ENCODE results near the gene GPC5. TPM values are rescaled to one million over a fixed set of nuclear protein-coding genes. Genes with fewer than 3 reads are reported as not detected.

GPC5 gene
- total and polyA plus RNA-seq, 2 of the 8 experiments (the other 6 are each of a cell fraction or from before 2014, with no cell fraction given), result 0.20 to 0.39 TPM

DNA sequence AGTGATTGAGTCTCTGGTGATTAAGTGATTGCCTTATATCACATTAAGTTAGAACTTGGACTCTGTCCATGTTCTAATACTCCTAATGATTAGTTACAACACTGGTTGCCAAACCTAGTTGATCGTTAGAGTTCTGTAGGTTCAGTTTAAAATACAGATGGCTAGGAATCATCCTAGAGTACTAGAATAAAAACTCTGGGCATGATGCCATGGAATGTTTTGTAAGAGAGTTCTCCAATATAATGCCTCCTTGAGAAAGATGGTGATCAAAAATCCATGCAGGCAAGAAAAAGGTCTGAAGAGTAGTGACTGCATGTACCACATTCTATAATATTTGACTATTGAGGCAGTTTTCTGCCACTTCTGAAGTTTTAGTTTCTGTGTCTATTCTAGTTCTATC lies 176.3 kb downstream of the GPC5 start (continued):
- TF ChIP-seq, protein P1, sequence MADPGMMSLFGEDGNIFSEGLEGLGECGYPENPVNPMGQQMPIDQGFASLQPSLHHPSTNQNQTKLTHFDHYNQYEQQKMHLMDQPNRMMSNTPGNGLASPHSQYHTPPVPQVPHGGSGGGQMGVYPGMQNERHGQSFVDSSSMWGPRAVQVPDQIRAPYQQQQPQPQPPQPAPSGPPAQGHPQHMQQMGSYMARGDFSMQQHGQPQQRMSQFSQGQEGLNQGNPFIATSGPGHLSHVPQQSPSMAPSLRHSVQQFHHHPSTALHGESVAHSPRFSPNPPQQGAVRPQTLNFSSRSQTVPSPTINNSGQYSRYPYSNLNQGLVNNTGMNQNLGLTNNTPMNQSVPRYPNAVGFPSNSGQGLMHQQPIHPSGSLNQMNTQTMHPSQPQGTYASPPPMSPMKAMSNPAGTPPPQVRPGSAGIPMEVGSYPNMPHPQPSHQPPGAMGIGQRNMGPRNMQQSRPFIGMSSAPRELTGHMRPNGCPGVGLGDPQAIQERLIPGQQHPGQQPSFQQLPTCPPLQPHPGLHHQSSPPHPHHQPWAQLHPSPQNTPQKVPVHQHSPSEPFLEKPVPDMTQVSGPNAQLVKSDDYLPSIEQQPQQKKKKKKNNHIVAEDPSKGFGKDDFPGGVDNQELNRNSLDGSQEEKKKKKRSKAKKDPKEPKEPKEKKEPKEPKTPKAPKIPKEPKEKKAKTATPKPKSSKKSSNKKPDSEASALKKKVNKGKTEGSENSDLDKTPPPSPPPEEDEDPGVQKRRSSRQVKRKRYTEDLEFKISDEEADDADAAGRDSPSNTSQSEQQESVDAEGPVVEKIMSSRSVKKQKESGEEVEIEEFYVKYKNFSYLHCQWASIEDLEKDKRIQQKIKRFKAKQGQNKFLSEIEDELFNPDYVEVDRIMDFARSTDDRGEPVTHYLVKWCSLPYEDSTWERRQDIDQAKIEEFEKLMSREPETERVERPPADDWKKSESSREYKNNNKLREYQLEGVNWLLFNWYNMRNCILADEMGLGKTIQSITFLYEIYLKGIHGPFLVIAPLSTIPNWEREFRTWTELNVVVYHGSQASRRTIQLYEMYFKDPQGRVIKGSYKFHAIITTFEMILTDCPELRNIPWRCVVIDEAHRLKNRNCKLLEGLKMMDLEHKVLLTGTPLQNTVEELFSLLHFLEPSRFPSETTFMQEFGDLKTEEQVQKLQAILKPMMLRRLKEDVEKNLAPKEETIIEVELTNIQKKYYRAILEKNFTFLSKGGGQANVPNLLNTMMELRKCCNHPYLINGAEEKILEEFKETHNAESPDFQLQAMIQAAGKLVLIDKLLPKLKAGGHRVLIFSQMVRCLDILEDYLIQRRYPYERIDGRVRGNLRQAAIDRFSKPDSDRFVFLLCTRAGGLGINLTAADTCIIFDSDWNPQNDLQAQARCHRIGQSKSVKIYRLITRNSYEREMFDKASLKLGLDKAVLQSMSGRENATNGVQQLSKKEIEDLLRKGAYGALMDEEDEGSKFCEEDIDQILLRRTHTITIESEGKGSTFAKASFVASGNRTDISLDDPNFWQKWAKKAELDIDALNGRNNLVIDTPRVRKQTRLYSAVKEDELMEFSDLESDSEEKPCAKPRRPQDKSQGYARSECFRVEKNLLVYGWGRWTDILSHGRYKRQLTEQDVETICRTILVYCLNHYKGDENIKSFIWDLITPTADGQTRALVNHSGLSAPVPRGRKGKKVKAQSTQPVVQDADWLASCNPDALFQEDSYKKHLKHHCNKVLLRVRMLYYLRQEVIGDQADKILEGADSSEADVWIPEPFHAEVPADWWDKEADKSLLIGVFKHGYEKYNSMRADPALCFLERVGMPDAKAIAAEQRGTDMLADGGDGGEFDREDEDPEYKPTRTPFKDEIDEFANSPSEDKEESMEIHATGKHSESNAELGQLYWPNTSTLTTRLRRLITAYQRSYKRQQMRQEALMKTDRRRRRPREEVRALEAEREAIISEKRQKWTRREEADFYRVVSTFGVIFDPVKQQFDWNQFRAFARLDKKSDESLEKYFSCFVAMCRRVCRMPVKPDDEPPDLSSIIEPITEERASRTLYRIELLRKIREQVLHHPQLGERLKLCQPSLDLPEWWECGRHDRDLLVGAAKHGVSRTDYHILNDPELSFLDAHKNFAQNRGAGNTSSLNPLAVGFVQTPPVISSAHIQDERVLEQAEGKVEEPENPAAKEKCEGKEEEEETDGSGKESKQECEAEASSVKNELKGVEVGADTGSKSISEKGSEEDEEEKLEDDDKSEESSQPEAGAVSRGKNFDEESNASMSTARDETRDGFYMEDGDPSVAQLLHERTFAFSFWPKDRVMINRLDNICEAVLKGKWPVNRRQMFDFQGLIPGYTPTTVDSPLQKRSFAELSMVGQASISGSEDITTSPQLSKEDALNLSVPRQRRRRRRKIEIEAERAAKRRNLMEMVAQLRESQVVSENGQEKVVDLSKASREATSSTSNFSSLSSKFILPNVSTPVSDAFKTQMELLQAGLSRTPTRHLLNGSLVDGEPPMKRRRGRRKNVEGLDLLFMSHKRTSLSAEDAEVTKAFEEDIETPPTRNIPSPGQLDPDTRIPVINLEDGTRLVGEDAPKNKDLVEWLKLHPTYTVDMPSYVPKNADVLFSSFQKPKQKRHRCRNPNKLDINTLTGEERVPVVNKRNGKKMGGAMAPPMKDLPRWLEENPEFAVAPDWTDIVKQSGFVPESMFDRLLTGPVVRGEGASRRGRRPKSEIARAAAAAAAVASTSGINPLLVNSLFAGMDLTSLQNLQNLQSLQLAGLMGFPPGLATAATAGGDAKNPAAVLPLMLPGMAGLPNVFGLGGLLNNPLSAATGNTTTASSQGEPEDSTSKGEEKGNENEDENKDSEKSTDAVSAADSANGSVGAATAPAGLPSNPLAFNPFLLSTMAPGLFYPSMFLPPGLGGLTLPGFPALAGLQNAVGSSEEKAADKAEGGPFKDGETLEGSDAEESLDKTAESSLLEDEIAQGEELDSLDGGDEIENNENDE (IDR thresholded peaks at IDR 0.05; ENCODE audit: insufficient replicate concordance, low read length), result no peak
- TF ChIP-seq CREB1 (IDR thresholded peaks at IDR 0.05), result no peak
- TF ChIP-seq GABPA (IDR thresholded peaks at IDR 0.05; ENCODE audit: borderline replicate concordance, insufficient read depth, low read length), result no peak
- no peak for TF ChIP-seq TEAD4 (IDR thresholded peaks at IDR 0.05; ENCODE audit: low read depth, low read length)
- TF ChIP-seq, protein P2, sequence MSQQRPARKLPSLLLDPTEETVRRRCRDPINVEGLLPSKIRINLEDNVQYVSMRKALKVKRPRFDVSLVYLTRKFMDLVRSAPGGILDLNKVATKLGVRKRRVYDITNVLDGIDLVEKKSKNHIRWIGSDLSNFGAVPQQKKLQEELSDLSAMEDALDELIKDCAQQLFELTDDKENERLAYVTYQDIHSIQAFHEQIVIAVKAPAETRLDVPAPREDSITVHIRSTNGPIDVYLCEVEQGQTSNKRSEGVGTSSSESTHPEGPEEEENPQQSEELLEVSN (IDR thresholded peaks at IDR 0.05), result no peak
- TF ChIP-seq TAF1 (IDR thresholded peaks at IDR 0.05; ENCODE audit: low read depth, low read length), result no peak
- no peak for TF ChIP-seq KDM4A (IDR thresholded peaks at IDR 0.05; ENCODE audit: low read depth, low read length, severe bottlenecking)
- TF ChIP-seq TBP (IDR thresholded peaks at IDR 0.05; ENCODE audit: low read depth, low read length), result no peak
- TF ChIP-seq, protein P3, sequence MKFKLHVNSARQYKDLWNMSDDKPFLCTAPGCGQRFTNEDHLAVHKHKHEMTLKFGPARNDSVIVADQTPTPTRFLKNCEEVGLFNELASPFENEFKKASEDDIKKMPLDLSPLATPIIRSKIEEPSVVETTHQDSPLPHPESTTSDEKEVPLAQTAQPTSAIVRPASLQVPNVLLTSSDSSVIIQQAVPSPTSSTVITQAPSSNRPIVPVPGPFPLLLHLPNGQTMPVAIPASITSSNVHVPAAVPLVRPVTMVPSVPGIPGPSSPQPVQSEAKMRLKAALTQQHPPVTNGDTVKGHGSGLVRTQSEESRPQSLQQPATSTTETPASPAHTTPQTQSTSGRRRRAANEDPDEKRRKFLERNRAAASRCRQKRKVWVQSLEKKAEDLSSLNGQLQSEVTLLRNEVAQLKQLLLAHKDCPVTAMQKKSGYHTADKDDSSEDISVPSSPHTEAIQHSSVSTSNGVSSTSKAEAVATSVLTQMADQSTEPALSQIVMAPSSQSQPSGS (IDR thresholded peaks at IDR 0.05; ENCODE audit: low read length), result no peak
- TF ChIP-seq PHF8 (conservative IDR thresholded peaks at IDR 0.05; ENCODE audit: low read depth, low read length), result no peak

Measured in H1 (cell line).